CD4-positive, alpha-beta T cell treated with Interleukin-4 for 1 hour (primary cell): ENCODE results near the gene SLC47A2.
A peak's percentile ranks its signal among the peaks of the same experiment; 100 is the strongest.

Experiments used
- DNase-seq, 2 donors: peaks; one replicate each; pipeline ENCODE4 v3.0.0-alpha.2; 2020 to 2022

The SLC47A2 gene

DNA sequence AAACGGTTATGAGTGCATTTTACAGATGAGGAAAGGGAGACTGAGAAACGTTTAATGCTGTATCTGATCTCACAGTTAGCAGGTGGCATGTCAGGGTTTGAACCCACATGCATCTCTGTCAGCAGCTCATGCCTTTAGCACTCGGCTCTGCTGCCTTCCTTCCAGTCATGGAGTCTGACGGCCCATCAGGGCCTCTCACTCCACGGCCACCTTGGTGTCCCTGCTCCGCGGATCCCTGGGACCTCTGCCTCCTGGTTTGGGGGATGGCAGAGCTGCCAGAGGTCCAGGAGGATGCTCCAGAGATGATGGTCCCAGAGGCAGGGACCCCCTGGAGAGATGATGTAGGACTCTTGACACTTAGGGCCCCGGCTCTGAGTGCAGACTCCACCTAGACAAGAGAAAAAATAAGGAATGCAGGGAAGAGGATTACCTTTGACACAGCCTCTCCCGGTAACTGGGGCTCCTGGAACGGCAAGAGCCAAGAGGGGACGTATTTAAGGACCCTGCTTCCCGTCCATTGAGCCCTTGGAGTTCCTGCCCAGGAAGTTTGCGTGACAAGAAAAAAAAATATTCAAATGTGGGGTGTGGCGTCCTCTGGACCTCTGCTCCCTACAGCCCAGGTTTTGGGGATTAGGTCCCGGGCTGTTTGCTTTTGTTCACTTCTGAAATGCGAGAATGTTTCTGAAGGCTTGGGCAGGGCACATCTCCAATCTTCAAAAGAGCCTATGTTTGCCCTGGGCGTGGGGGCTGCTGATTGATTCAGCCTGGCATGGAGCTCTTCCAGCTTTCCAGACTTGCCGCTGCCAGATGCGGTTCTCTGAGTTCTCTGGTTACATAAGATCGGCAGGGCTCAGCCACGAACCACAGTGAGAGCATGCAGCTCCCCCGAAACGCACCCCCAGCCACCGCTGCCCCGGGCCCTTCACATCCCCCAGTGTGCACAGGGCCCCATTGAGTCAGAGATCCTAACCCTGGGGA lies 31.7 kb upstream of the SLC47A2 start, which contains the start of gene ALDH3A1:
Gene ALDH3A1 (minus strand): TSS at position 470 of the 978 bp plus-strand sequence. CDS start 3,169 bp downstream, outside the sequence.
- DNase-seq, result no peak

DNA sequence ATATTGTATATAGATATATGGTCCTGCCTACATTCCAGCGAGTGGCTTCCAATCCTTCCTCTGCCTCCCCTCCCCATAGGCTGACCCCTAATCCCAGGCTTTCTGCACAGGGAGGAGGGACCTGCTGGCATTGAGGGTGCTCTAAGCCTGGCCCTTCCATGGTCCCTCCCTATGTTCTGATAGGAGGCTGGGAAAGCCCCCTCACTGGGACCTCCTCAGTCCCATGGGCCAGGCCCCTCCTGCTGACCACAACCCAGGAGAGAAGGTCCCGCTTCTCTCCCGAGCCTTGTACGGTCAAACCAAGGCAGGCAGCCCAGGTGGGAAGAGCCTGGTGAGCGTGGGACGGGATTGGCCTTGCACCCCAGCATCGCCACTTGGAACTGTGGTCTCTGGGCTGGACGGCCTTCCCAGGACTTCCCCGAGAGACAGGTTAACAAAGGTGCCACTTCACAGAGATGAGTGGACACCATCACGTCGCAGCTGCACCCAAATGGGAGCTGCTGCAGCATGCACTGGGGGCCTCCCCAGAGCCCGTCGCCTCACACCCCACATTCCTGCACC lies 30.9 kb upstream of the SLC47A2 start:
- DNase-seq, result no peak

DNA sequence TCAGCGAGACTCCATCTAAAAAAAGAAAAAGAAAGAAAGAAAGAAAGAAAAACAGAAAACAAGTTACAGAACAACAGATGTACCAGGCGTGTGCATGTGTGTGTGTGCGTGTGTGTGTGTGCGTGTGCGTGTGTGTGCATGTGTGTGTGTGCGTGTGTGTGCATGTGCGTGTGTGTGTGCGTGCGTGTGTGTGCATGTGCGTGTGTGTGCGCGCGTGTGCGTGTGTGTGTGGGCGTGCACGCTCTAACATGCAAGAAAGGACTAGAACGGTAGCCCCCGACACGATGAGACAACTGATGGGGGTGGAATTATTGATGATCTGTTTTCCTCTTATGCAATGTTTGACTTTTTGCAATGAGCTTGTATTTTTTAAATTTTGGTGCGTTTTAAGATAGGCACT lies 30.1 kb upstream of the SLC47A2 start:
- no peak for DNase-seq

DNA sequence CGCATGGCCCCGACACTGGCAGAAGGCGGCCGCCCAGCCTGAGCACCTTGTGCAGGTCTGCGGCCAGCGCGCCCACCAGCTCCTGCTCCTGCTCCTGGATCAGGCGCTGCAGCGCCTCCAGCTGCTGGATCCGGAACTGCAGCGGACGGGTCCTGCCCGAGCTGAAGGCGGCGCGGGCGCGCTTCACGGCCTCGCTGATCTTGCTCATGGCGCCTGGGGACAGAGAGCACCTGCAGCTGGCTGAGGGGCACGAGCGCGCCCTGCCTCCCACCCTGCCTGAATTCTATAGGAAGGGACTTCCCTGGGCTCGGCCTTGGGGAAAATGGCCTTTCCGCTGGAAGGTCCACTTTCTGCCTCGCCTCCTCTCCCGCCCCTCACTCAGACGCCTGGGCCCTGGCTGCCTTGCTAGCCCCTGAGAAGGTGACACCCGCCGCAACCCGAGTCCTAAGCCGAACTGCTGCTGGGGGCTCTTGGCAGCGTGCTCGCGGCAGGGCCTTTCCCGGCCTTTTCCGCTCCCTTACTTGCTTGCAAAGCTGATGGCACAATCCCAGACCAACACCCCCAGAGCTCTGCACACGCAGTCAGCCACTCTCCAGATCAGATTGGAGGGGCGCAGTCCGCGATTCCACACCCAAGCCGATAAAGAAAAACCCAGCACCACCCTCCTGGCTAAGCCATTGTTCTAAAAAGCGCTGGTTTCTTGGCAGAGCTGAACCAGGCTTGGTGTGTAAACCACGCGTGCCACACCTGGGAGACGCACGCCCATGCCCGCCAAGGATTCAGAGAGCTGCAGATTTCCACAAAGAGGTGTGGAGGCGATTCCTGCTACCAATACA lies 28.8 kb upstream of the SLC47A2 start:
- peak; percentile 82 for DNase-seq

DNA sequence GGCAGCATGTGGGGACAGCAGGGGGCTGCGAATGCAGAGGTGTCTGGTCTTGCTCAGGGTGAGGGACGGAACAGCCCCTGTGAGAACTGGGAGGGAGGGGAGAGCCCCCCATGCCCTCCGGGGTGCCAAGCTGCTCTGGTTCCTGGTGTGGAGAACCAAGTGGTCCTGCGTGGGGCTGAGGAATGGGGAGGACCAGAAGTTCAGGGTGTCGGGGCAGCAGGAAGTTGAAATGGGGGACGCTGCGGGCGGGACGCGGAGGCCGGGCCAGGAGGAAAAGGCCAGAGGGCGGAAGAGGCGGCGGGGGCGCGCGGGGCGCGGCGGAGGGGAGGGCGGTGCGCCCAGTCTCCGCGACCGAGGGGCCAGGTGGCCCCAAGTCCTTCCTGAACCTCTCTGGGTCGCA lies 28.1 kb upstream of the SLC47A2 start:
- DNase-seq, result no peak

DNA sequence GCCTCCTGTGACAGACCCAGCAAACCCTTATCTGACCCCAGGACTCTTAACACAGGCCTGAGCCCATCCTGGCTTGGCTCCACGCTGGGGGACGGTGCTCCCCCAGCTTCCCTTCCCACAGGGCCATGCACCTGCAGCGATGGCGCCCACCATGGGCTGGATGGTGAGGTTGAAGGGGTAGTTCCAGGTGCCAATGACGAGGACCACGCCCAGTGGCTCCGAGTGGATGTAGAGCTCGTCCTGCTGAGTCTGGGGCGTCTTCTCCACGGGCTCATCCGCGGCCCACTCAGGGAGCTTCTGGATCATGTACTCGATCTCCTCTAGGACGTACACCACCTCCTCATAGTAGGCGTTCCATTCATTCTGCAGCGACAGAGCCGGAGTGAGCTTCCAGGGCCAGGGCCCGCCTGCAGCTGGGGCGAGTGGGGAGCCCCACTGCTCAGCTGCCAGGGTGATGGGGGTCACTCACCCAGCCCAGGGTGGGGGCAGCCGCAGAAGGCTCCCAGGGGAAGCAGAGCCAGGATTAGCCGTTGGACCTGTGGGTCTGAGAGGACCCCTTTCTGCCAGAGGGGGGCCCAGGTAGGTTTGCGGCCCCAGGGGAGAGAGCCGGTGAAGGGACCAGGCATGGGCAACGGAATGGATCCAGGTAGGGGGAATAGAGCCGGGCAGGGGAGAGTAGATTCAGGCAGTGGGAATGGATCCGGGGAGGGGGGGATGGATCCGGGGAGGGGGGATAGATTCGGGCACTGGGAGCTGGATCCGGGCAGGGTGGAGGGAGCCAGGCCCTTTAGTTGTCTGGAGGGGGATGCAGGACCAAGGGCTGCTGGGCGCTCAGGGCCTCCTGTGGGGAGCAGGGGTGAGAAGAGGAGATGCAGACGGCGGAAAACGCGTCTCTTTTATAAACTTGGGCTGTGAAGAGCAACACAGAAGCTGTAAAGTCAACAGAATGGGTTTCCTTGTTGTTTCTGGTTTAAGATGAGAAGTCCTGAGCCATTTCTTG lies 27.0 kb upstream of the SLC47A2 start:
- no peak for DNase-seq

DNA sequence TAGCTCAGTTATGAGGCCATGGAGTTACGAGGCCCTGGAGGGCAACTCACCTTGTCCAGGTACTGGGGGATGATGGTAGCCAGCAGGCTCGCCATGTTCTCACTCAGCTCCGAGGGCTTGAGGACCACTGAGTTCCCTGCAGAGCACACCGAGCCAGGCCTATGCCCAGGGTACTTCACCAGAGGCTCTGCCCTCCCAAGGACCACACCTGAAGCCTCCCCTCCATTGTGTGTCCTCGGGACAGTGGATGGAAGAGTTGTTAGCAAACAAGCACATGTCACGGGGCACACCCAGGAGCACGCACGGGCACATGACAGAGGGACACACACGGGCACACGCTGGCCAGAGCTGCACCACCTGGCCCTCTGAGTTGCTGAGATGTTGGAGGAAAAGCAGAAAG lies 26.1 kb upstream of the SLC47A2 start:
- DNase-seq, result no peak

DNA sequence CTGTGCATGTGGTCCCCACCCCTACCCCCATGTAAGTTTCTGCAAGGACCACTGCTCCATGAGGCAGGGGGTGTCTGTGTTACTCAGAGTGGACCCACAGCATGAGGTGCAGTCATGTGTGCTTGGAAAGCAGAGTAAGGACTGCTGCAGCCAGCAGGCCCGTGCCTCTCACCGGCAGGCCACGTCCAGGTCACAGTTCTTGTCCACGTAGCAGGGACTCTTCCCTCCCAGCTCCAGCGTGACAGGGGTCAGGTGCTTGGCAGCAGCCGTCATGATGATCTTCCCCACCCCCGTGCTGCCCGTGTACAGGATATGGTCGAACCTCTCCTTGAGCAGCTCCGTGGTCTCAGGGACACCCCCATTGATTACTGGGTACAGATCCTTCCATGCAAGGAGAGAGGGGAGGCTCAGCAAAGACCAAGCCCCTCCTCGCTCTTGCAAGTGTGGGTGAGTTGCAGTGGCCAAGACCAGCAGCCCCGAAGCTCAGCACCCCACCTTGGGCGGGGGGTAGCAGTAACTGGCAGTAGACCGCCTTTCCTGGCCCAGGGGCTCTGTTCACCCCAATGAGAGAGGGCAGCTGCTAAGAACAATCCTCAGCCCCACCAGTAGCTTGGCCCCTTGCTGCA lies 25.6 kb upstream of the SLC47A2 start:
- no peak for DNase-seq

DNA sequence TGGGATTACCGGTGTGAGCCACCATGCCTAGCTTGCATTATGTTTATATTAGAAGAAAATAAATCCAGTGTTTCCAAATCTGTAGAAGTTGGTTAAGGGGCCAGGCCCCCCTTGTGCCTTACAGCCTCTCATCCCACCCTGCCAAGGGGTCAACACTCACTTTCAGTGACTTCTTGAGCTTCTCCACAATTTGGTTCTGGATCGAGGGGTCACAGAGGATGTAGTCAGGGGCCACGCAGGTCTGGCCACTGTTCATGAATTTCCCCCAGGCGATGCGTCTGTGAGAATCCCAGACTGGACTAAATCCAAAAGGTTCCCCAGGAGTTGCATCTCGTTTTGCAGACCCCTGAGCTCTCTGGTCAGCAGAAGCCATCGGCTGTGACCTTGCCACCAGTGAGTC lies 24.5 kb upstream of the SLC47A2 start:
- DNase-seq, result no peak

DNA sequence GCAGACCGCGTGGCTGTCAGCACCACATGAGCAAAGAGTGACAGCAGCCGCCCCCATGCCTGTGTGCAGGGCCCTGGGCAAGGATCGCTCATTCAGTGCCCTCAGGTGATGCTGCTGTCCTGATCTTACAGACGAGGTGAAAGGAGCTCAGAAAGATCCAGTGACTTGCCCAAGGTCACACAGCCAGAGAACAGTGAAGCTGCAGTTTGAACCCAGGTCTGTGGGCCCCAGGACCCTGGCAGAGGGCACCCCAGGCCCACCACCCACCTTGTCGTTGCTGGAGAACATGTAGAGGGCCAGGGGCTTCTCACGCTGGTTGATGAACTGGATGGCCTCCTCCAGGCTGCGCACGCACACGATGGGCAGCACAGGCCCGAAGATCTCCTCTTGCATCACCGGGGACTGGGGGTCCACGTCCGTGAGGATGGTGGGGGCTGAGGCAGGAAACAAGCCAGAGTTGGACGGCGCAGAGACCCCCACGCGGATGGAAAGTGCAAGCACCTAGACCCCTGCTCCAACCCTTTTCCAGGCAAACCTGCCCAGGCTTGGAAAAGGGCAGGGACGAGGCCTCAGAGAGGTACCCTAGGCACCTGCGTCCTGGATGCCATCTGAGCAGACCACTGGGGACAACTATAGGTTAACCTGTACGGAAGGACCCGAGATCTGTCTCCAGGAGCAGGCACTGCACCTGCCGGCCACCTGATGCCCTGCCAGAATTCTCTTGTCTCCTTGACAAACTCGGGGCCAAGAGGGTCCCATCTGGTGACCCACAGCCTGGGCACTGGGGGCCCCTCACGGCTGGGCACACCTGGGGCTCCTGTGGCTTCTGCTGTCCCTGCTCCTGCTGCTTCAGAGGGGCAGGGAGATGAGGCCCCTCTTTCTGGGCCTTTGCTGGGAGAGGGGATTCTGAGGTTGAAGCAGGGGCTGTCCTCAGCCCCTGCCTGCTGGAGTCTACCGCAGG lies 23.1 kb upstream of the SLC47A2 start:
- DNase-seq, result no peak

DNA sequence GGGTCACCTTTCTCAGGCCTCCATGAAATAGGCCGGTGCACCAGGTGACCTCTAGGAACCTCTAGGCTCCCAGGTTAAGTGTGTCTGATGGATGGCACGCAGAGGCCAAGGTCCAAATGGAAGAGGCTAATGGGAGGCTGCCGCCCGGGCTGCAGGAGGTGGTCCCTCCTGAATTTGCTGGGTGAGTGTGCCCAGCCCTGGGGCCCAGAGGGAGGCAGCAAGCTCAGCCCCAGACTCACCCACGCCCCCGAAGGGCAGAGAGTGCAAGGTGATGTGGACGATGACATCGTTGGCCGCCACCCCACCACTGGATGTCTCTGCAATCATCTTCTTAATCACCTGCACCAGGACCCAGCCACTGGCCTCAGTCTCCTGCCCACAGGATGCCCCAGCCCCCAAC lies 22.4 kb upstream of the SLC47A2 start:
- DNase-seq, result no peak

DNA sequence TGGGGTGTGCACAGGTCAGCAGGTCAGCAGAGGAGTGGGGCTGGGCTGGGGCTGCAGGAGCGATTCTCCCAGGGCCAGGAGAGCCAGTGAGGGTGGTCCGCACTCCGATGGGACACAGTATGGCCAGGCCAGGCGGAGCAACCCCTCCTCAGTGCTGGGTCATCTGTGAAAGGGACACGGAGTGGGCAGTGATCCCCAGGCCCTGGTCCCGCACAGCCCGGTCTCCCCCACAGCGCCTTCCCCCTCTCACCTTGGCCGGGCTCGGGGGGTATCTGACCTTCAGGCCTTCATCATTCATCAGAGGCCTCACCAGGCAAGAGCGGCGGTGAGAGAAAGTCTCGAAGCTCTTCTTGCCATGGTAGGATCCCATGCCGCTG lies 21.7 kb upstream of the SLC47A2 start:
- DNase-seq, result no peak

DNA sequence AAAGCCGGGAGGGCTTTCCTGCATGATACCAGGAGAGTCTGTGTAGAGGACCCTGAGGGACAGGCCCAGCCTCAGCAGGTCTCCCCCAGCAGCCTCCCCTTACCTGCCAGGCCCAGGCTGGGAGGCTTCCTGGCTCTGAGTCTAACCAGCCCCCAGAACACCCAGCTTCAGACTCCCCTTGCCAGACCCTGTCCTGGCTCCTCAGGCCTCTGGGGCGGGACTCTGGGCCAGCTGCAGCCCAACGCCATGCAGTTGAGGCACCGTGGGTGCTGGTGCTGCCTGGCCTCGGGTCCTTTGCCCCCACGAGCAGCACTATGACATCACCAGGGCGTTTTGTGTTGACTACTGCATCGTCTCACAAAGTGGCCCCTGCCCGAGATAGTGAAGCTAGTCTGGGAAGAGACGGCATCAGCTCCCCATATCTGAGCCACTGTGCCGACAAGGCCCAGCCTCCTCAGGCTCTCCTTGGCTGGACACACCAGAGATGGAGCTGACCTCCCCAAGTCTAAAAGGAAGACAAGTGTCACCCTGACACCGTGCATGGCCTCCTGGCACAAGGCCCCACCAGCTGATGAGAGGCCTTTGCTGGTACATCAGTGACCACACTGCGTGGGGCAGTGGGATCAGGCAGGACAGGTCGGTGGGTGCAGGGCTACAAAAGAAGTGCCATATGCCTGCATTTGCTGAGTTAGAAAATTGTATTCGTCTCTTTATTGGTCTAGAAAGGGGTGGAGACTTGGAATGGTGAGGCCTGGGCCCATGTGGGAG lies 21.1 kb upstream of the SLC47A2 start:
- no peak for DNase-seq

DNA sequence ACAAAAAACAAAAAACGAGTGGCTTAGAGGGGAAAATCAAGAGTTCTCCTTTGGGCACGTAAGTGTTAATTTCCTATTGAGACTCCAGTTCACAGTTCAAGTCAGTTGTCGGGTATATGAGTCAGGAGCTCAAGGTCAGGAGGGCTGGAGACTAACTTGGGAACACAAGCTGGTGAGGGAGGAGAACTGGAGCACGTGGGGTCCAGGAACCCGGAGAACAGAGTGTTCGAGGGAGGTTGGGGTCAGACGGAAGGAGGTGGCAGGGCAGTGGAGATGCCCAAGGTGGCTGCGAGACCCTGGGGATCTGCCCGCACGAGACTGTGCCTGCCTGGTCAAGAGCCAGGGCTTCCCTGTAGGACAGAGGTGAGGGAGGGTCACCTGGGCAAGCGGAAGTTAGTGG lies 19.7 kb upstream of the SLC47A2 start:
- DNase-seq, result no peak

DNA sequence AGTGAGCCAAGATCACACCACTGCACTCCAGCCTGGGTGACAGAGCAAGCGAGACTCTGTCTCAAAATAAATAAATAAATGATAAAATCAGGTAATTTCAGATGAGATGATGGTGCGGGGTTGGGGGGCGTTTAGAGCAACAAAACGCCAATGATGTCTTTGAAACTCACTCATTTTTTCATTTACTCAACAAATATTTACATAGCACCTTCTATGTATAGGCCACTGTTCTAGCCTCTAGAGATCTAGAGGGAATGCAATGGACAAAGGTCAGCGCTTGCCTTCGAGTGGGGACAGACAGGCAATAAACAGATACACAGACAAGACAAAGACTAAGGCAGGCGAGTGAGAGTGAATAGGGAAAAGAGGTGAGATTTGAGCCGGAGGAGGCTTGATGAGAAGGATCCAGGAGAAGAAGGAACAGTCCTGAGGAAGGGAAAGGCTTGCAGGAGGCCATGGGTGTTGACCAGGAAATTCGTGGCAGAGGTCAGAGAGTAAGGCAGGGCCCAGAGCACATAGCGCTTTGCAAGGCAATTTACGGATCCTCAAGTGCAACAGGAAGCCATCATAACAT lies 17.7 kb upstream of the SLC47A2 start:
- DNase-seq, result no peak

DNA sequence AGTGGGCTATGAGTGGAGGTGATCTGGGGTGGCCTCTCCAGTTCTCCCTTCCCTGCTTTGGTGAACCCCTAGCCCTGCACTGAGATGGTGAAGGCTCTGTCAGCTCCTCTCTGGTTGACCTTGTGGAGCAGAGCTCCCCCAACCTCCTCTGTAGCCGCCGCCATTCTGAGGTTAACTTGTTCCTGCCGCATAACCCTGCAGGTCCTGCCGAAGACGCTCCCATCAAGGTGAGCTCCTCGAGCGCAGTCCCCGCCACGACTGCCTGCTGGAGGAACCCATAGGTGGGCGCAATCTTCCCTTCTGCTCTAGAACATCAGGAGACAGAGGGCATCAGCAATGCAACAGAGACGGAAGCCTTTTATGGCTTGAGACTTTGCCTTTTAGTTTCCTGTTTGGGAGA lies 15.2 kb upstream of the SLC47A2 start:
- no peak for DNase-seq

DNA sequence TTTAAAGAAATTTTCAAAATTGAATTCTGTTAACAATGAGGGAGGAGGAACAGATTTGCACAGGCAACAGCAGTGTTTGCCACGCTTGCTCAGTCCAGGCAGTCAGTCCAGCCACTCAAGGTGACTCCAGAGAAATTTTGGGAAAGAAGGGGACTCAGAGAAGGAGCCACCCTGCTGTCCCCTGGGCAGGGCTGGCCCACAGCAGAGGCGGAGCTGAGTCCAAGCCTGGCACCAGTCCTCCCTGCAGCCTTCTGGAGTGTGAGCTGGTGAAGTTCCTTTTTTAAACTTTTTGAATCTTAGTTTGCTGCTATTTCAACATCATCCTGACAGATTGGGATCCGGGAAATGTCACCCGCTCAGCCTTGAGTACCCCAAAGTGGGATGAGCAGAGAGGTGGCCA lies 14.5 kb upstream of the SLC47A2 start:
- DNase-seq, result no peak

DNA sequence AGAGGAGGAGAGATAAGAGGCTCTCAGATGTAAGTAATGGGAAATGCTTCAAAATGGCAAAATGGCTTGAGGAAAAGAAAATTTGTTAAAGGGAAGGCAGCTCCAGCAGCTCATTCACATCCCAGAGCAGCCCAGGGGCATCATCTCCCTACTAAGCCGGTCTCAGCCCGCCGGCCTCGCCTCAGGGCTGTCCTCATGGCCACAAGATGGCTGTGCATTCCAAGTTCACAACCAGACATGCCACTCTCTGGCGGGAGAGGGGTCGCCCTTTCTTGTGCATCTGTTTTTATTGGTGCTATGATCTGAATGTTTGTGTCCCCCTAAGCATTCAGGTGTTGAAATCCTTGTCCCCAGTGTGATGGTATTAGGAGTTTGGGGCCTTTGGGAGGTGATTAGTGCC lies 13.5 kb upstream of the SLC47A2 start:
- DNase-seq, result no peak

DNA sequence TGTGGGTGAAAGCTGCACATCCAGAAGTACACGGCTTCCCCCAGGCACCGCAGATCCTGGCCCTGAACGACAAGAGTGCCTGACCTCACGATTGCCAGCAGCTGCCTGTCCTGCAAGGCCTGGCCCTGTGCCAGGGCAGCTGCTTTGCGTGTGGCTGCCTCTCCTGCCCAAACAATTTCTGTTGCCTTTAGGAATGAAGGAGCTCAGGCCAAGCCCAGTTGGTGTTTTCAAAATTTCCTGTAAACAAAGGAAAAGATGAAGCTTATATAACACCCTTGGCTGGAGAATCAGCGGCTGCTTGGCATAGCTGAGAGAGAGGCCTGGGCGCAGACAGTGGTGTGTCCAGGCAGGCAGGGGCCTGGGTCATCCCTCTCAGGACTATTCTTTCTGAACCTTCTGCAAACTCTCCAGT lies 11.7 kb upstream of the SLC47A2 start:
- no peak for DNase-seq
